ENCODE measurements around the gene ARHGAP15. TPM values are rescaled to one million over a fixed set of nuclear protein-coding genes. Genes with fewer than 3 reads are reported as not detected.

The ARHGAP15 gene
- total and polyA plus RNA-seq, 2 donors (not counting 1 experiment from before 2014, with no cell fraction given), result 0.07 TPM; not detected in 1

- no peak overlapping the region for H3K4me2 ChIP-seq (ENCODE audit: extremely low read depth, insufficient read depth, low read length)
- TF ChIP-seq CTCF (conservative IDR thresholded peaks at IDR 0.05 in 1 of 2, IDR thresholded peaks at IDR 0.05 in 1 of 2; ENCODE audit: low read depth in 1 of 2, low read length in 2 of 2) (no peak), EZH2 (IDR thresholded peaks at IDR 0.05; ENCODE audit: low read length, missing control alignments) (no peak)
- no peak overlapping the region for H3K27ac ChIP-seq (ENCODE audit: insufficient read depth, low read length)
Observed at GRCh38 chr2:143392358-143392757, 263.1 kb downstream of the ARHGAP15 start.

GRCh38 chr2:143394062-143394461, 264.8 kb downstream of the ARHGAP15 start:
- H3K79me2 ChIP-seq (ENCODE audit: control insufficient read depth, insufficient read depth, low read length), result no peaks in the 10 kb centered on the region
- no peak overlapping the region for H3K9ac ChIP-seq (ENCODE audit: insufficient read depth, low read length)
- H3K4me3 ChIP-seq (replicated peaks in 1 of 4; ENCODE audit: control extremely low read depth in 1 of 4, insufficient read depth in 1 of 4, low read depth in 3 of 4, low read length in 4 of 4), result no peak overlapping the region
- DNase-seq (ENCODE audit: low read depth in 2 of 2), result peak in 1 of 2 donors; percentile 16
- no peak overlapping the region for H3K27ac ChIP-seq (ENCODE audit: insufficient read depth, low read length)
- H3K36me3 ChIP-seq (ENCODE audit: control insufficient read depth, insufficient read depth, low read length), result no peaks in the 10 kb centered on the region
- no peak overlapping the region for H2AFZ ChIP-seq (ENCODE audit: low read length)
- no peaks in the 10 kb centered on the region for H4K20me1 ChIP-seq (ENCODE audit: control insufficient read depth, extremely low read depth, insufficient read depth, low read length)
- TF ChIP-seq CTCF (conservative IDR thresholded peaks at IDR 0.05 in 1 of 2, IDR thresholded peaks at IDR 0.05 in 1 of 2; ENCODE audit: low read depth in 1 of 2, low read length in 2 of 2) (no peak), EZH2 (IDR thresholded peaks at IDR 0.05; ENCODE audit: low read length, missing control alignments) (no peak)
- no peaks in the 10 kb centered on the region for H3K27me3 ChIP-seq (ENCODE audit: control insufficient read depth, insufficient read depth, low read length)
- no peak overlapping the region for H3K4me2 ChIP-seq (ENCODE audit: extremely low read depth, insufficient read depth, low read length)
- no peaks in the 10 kb centered on the region for H3K9me3 ChIP-seq (ENCODE audit: control insufficient read depth, insufficient read depth, low read depth, low read length)
- H3K4me1 ChIP-seq (ENCODE audit: control insufficient read depth, extremely low read depth, insufficient read depth, low read length), result peaks cover 2% of the 10 kb centered on the region

More at GRCh38 chr2:143392358-143392757, 263.1 kb downstream of the ARHGAP15 start:
- Histone ChIP-seq H3K27me3 (ENCODE audit: control insufficient read depth, insufficient read depth, low read length) (no peaks in the 10 kb centered on the region), H3K4me1 (ENCODE audit: control insufficient read depth, extremely low read depth, insufficient read depth, low read length) (no peaks in the 10 kb centered on the region), H3K36me3 (ENCODE audit: control insufficient read depth, insufficient read depth, low read length) (no peaks in the 10 kb centered on the region), H3K9me3 (ENCODE audit: control insufficient read depth, insufficient read depth, low read depth, low read length) (no peaks in the 10 kb centered on the region), H2AFZ (ENCODE audit: low read length) (no peak overlapping the region), H3K79me2 (ENCODE audit: control insufficient read depth, insufficient read depth, low read length) (no peaks in the 10 kb centered on the region), H3K9ac (ENCODE audit: insufficient read depth, low read length) (no peak overlapping the region), H4K20me1 (ENCODE audit: control insufficient read depth, extremely low read depth, insufficient read depth, low read length) (no peaks in the 10 kb centered on the region), H3K4me3 (replicated peaks in 1 of 4; ENCODE audit: control extremely low read depth in 1 of 4, insufficient read depth in 1 of 4, low read depth in 3 of 4, low read length in 4 of 4) (no peak overlapping the region)
- DNase-seq (ENCODE audit: low read depth in 2 of 2), result no peak

- Histone ChIP-seq H3K9ac (ENCODE audit: insufficient read depth, low read length) (no peak overlapping the region), H3K4me1 (ENCODE audit: control insufficient read depth, extremely low read depth, insufficient read depth, low read length) (peaks cover 2% of the 10 kb centered on the region), H3K36me3 (ENCODE audit: control insufficient read depth, insufficient read depth, low read length) (no peaks in the 10 kb centered on the region), H3K79me2 (ENCODE audit: control insufficient read depth, insufficient read depth, low read length) (no peaks in the 10 kb centered on the region), H3K27ac (ENCODE audit: insufficient read depth, low read length) (no peak overlapping the region), H3K9me3 (ENCODE audit: control insufficient read depth, insufficient read depth, low read depth, low read length) (no peaks in the 10 kb centered on the region), H3K4me2 (ENCODE audit: extremely low read depth, insufficient read depth, low read length) (peak overlapping the region; percentile 71), H4K20me1 (ENCODE audit: control insufficient read depth, extremely low read depth, insufficient read depth, low read length) (no peaks in the 10 kb centered on the region), H3K27me3 (ENCODE audit: control insufficient read depth, insufficient read depth, low read length) (no peaks in the 10 kb centered on the region), H3K4me3 (replicated peaks in 1 of 4; ENCODE audit: control extremely low read depth in 1 of 4, insufficient read depth in 1 of 4, low read depth in 3 of 4, low read length in 4 of 4) (peak overlapping the region in 3 of 4 experiments; percentile 0 to 30 (median 27)), H2AFZ (ENCODE audit: low read length) (peak overlapping the region; percentile 24)
- peak; percentile 62 to 66 for DNase-seq (ENCODE audit: low read depth in 2 of 2)
- TF ChIP-seq CTCF (conservative IDR thresholded peaks at IDR 0.05 in 1 of 2, IDR thresholded peaks at IDR 0.05 in 1 of 2; ENCODE audit: low read depth in 1 of 2, low read length in 2 of 2) (no peak), EZH2 (IDR thresholded peaks at IDR 0.05; ENCODE audit: low read length, missing control alignments) (no peak)
Observed at GRCh38 chr2:143397884-143398614, 268.8 kb downstream of the ARHGAP15 start.

Measured in fibroblast of lung (primary cell).